Keratinocyte (primary cell): Measurements from ENCODE around the gene URB2. TPM values are rescaled to one million over a fixed set of nuclear protein-coding genes. Genes with fewer than 3 reads are reported as not detected.

Experiments used
- DNase-seq: peaks from one replicate; pipeline ENCODE4 v3.0.0-alpha.2; 2011; ENCODE audit warnings: low read depth, missing footprints, low spot score
- FAIRE-seq: peaks from 2 replicates; lab custom pipeline; 2011; peaks lifted over from hg19 to GRCh38; lab: Jason Lieb, UNC
- H2AFZ ChIP-seq: 2 replicates; pipeline ENCODE4 v1.6.0; 2012; ENCODE audit warnings: low read length, control low read depth, inconsistent platforms; ENCODE audit not compliant: control insufficient read depth
- H3K27ac ChIP-seq: 2 replicates; pipeline ENCODE4 v1.5.1; 2011; ENCODE audit warnings: low read length; ENCODE audit not compliant: control insufficient read depth, insufficient read depth
- H3K27me3 ChIP-seq: 3 replicates; pipeline ENCODE4 v1.6.0; 2011; ENCODE audit warnings: low read length; ENCODE audit not compliant: control insufficient read depth, insufficient read depth; ENCODE audit errors: extremely low read depth
- H3K36me3 ChIP-seq, 2 experiments: 2 replicates in 1 of 2; 3 replicates in 1 of 2; pipeline ENCODE4 v1.5.1; 2011; ENCODE audit warnings: low read length in 2 of 2, mild to moderate bottlenecking in 1 of 2; ENCODE audit not compliant: control insufficient read depth in 2 of 2, insufficient read depth in 2 of 2; ENCODE audit errors: extremely low read depth in 1 of 2
- H3K4me1 ChIP-seq: 3 replicates; pipeline ENCODE4 v1.5.1; 2011; ENCODE audit warnings: low read length; ENCODE audit not compliant: control insufficient read depth, insufficient read depth; ENCODE audit errors: extremely low read depth
- H3K4me2 ChIP-seq: 3 replicates; pipeline ENCODE4 v1.6.0; 2011; ENCODE audit warnings: low read depth, low read length; ENCODE audit not compliant: control insufficient read depth, insufficient read depth; ENCODE audit errors: extremely low read depth
- H3K4me3 ChIP-seq, 3 experiments: fragments of 200-600 bp in 1 of 3; sonication (generic) in 1 of 3; 2 replicates in 2 of 3; 3 replicates in 1 of 3; pipeline ENCODE4 v1.5.1; 2011 to 2016; ENCODE audit warnings: low read length in 3 of 3, mild to moderate bottlenecking in 3 of 3, control low read depth in 2 of 3, inconsistent platforms in 1 of 3, low read depth in 1 of 3, mixed read lengths in 1 of 3, mixed run types in 1 of 3, moderate library complexity in 1 of 3; ENCODE audit not compliant: control insufficient read depth in 2 of 3, insufficient read depth in 2 of 3; ENCODE audit errors: extremely low read depth in 1 of 3
- H3K79me2 ChIP-seq: 2 replicates; pipeline ENCODE4 v1.6.0; 2012; ENCODE audit warnings: low read length; ENCODE audit not compliant: control insufficient read depth, insufficient read depth
- H3K9ac ChIP-seq: 3 replicates; pipeline ENCODE4 v1.6.0; 2011; ENCODE audit warnings: low read length; ENCODE audit not compliant: control insufficient read depth, insufficient read depth; ENCODE audit errors: extremely low read depth
- H3K9me1 ChIP-seq: 3 replicates; pipeline ENCODE4 v1.6.0; 2011; ENCODE audit warnings: low read length; ENCODE audit not compliant: control insufficient read depth, insufficient read depth; ENCODE audit errors: extremely low read depth
- H3K9me3 ChIP-seq: 2 replicates; pipeline ENCODE4 v1.5.1; 2012; ENCODE audit warnings: low read depth, low read length; ENCODE audit not compliant: control insufficient read depth
- H4K20me1 ChIP-seq: 3 replicates; pipeline ENCODE4 v1.6.0; 2011; ENCODE audit warnings: low read length; ENCODE audit not compliant: control insufficient read depth, insufficient read depth; ENCODE audit errors: extremely low read depth
- CTCF ChIP-seq, 3 experiments: IDR thresholded peaks in 1 of 3; conservative IDR thresholded peaks in 1 of 3; optimal IDR thresholded peaks in 1 of 3; 2 replicates in 2 of 3; 3 replicates in 1 of 3; pipeline versions ENCODE3 to v1.5.1; 2011; ENCODE audit warnings: low read length in 3 of 3, mild to moderate bottlenecking in 3 of 3, moderate library complexity in 2 of 3, control low read depth in 1 of 3, inconsistent platforms in 1 of 3; ENCODE audit not compliant: insufficient read depth in 2 of 3; ENCODE audit errors: extremely low read depth in 1 of 3
- EZH2 ChIP-seq: IDR thresholded peaks from one replicate; pipeline ENCODE4 v1.6.1; 2012; ENCODE audit warnings: inconsistent platforms, mild to moderate bottlenecking, low read length, moderate library complexity
- dilution Hi-C: fragments of 300-500 bp; cut with MboI; formaldehyde crosslinking; loops from one replicate; pipeline ENCODE4 v1.7.0; 2020; ENCODE audit warnings: low sequenced_read_pairs; ENCODE audit not compliant: extremely low pct_ligation_motif_present
- polyA plus RNA-seq, 5 experiments: library from polyadenylated mRNA; depleted of rRNA in 3 of 5; stranded (reverse) in 3 of 5; stranded (forward) in 1 of 5; unstranded in 1 of 5; fragments of >200 nt; gene quantifications; 1 replicate in 1 of 5; 2 replicates in 3 of 5; 3 replicates in 1 of 5; pipeline versions ENCODE4 v1.2.1 to v1.2.3, GENCODE V29; 2011 to 2012; ENCODE audit warnings: missing spikeins in 2 of 5, low read depth in 1 of 5, low replicate concordance in 1 of 5

Gene URB2
- polyA plus RNA-seq, 1 donor (not counting 4 experiments of a cell fraction or from before 2014, with no cell fraction given): 8.5 TPM

GRCh38 chr1:229585338-229585737, 40.7 kb upstream of the URB2 start:
- TF ChIP-seq CTCF (optimal IDR thresholded peaks at IDR 0.05 in 1 of 3, IDR thresholded peaks at IDR 0.05 in 1 of 3, conservative IDR thresholded peaks at IDR 0.05 in 1 of 3; ENCODE audit: extremely low read depth in 1 of 3, insufficient read depth in 2 of 3, low read length in 3 of 3) (no peak), EZH2 (no peak)
- H3K79me2 ChIP-seq: no peaks in the 10 kb centered on the region
- no peaks in the 10 kb centered on the region for H3K9me3 ChIP-seq
- no peak overlapping the region for H3K27ac ChIP-seq
- H3K9ac ChIP-seq: no peak overlapping the region
- H3K4me2 ChIP-seq: no peak overlapping the region
- peaks cover 2% of the 10 kb centered on the region for H3K4me1 ChIP-seq
- no peaks in the 10 kb centered on the region for H4K20me1 ChIP-seq
- no peak overlapping the region for H2AFZ ChIP-seq
- DNase-seq: no peak
- dilution Hi-C loops: no loop called here
- H3K36me3 ChIP-seq: no peaks in the 10 kb centered on the region
- no peak overlapping the region for H3K4me3 ChIP-seq
- no peaks in the 10 kb centered on the region for H3K27me3 ChIP-seq
- no peak for FAIRE-seq
- H3K9me1 ChIP-seq: no peaks in the 10 kb centered on the region

- Histone ChIP-seq H3K4me1 (peaks cover 2% of the 10 kb centered on the region), H3K9me1 (no peaks in the 10 kb centered on the region), H3K79me2 (no peaks in the 10 kb centered on the region), H4K20me1 (no peaks in the 10 kb centered on the region), H3K4me2 (no peak overlapping the region), H3K9ac (no peak overlapping the region), H3K4me3 (no peak overlapping the region), H2AFZ (no peak overlapping the region), H3K27me3 (no peaks in the 10 kb centered on the region), H3K36me3 (peaks cover 12 to 13% of the 10 kb centered on the region in 2 experiments), H3K9me3 (no peaks in the 10 kb centered on the region), H3K27ac (no peak overlapping the region)
- FAIRE-seq (no peak), DNase-seq (no peak)
- TF ChIP-seq EZH2 (no peak), CTCF (optimal IDR thresholded peaks at IDR 0.05 in 1 of 3, IDR thresholded peaks at IDR 0.05 in 1 of 3, conservative IDR thresholded peaks at IDR 0.05 in 1 of 3; ENCODE audit: extremely low read depth in 1 of 3, insufficient read depth in 2 of 3, low read length in 3 of 3) (no peak)
- dilution Hi-C loops: no loop called here
Measured at GRCh38 chr1:229590119-229590518, 35.9 kb upstream of the URB2 start.
